ENCODE results near the gene CYP19A1. TPM values are rescaled to one million over a fixed set of nuclear protein-coding genes. Genes with fewer than 3 reads are reported as not detected.

CYP19A1 gene
- total RNA-seq, 4 donors from 2014 or later: 0.38 TPM; not detected in 3

GRCh38 chr15:51377038-51377786, 38.8 kb upstream of the CYP19A1 start:
- TF ChIP-seq CTCF (IDR thresholded peaks at IDR 0.05) (no peak), POLR2A (IDR thresholded peaks at IDR 0.05) (no peak)

GRCh38 chr15:51375966-51376640, 37.7 kb upstream of the CYP19A1 start:
- intact Hi-C loops (cut with DNase I): no loop called here
- DNase-seq: no peak
- WGBS, 2 donors: 66 to 79% methylated on average over 3 of the region's 3 CpGs
- H3K27ac ChIP-seq: no peak overlapping the region
- no peaks in the 10 kb centered on the region for H3K9me3 ChIP-seq
- H3K4me1 ChIP-seq: peaks cover 0 to 27% (median 7%) of the 10 kb centered on the region in 3 donors
- H3K36me3 ChIP-seq: no peaks in the 10 kb centered on the region
- TF ChIP-seq CTCF (IDR thresholded peaks at IDR 0.05) (no peak), POLR2A (IDR thresholded peaks at IDR 0.05) (no peak)
- no peak overlapping the region for H3K4me3 ChIP-seq
- no peaks in the 10 kb centered on the region for H3K27me3 ChIP-seq

More at GRCh38 chr15:51377038-51377786, 38.8 kb upstream of the CYP19A1 start:
- Histone ChIP-seq H3K27ac (peak overlapping the region in 2 of 4 donors; percentile 15 to 44), H3K4me3 (no peak overlapping the region), H3K27me3 (peaks cover 0 to 5% (median 0%) of the 10 kb centered on the region in 4 donors), H3K9me3 (no peaks in the 10 kb centered on the region), H3K36me3 (no peaks in the 10 kb centered on the region), H3K4me1 (peaks cover 0 to 25% (median 7%) of the 10 kb centered on the region in 3 donors)
- no peak for DNase-seq
- intact Hi-C loops (cut with DNase I): no loop called here
- WGBS, 2 donors: 71 to 81% methylated on average over 14 to 15 of the region's 15 CpGs

- Histone ChIP-seq H3K27ac (no peak overlapping the region), H3K4me3 (no peak overlapping the region), H3K4me1 (peaks cover 0 to 14% (median 0%) of the 10 kb centered on the region in 3 donors), H3K36me3 (no peaks in the 10 kb centered on the region), H3K9me3 (no peaks in the 10 kb centered on the region), H3K27me3 (no peaks in the 10 kb centered on the region)
- intact Hi-C loops (cut with DNase I): no loop called here
- DNase-seq: no peak
- no peak for TF ChIP-seq POLR2A (IDR thresholded peaks at IDR 0.05)
- TF ChIP-seq CTCF (IDR thresholded peaks at IDR 0.05): no peak
These were observed 35.7 kb upstream of the CYP19A1 start for GRCh38 chr15:51374131-51374530.

DNA sequence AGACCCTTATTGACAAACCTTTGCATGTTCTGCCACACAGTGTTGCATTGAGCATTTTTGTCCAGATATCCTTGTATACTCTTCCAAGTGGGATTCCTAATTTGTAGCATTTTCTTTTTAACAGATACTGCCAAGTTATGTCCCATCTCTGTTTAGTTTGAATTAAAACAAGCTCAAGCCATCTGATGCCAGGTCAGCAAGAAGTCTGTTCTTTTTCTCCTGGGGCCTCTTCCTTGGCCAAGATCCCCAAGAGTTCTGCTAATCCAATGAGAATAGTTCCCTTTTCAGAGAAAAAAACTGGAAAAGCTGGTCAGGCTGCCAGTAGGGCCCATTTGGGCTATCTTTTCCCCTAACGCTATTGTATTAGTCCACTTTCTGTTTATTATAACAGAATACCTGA, 32.9 kb upstream of the CYP19A1 start:
- intact Hi-C loops (cut with DNase I): no loop called here

More for the DNA sequence above, 32.9 kb upstream of the CYP19A1 start:
- Histone ChIP-seq H3K4me3 (no peak overlapping the region), H3K27me3 (no peaks in the 10 kb centered on the region), H3K9me3 (no peaks in the 10 kb centered on the region), H3K36me3 (no peaks in the 10 kb centered on the region), H3K4me1 (peaks cover 0 to 25% (median 3%) of the 10 kb centered on the region in 3 donors), H3K27ac (no peak overlapping the region)
- no peak for DNase-seq
- TF ChIP-seq POLR2A (IDR thresholded peaks at IDR 0.05): no peak
- TF ChIP-seq CTCF (IDR thresholded peaks at IDR 0.05): no peak
- WGBS, 2 donors: 28 to 40% methylated on average over 1 of the region's 1 CpG

All from esophagus squamous epithelium (tissue), 5 donors.